ENCODE data around the gene DRAP1. TPM values are rescaled to one million over a fixed set of nuclear protein-coding genes. Genes with fewer than 3 reads are reported as not detected.

Gene DRAP1
- total RNA-seq, 1 donor from 2014 or later = 225 TPM

DNA sequence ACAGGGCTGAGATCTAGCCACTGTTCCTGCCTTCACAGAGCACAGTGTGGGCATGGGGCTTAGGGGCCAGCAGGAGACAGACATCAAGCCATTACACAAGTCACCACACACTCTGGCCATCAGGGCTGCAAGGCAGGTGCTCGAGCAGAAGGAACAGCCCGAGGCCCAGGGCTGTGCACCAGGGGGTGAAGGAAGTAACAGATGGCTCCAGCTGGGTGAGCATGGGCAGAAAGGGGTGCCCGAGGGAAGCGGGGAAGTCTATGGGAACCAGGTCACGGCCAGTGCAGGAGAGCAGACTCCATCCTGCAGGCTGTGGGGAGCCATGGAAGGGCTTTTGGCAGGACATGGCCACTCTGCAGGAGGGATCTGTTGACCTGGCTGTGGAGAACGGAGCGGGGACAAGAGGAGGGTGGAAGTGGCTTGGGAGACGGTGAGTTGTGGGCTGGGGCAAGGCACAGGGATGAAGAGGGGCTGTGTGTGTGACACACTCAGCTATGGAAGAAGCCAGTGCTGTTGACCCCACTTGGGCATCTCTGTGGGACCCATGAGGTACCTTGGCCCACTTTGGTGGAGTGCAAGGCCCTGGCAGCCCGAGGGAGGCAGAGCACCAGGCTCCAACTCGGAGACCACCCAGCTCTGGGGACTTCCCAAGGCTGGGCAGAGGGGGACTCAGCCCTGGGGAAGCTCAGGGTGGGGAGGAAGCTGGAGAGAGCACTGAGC, 4.0 kb upstream of the DRAP1 start:
- no peak overlapping the region for H3K4me3 ChIP-seq (ENCODE audit: low read depth, low read length)

DNA sequence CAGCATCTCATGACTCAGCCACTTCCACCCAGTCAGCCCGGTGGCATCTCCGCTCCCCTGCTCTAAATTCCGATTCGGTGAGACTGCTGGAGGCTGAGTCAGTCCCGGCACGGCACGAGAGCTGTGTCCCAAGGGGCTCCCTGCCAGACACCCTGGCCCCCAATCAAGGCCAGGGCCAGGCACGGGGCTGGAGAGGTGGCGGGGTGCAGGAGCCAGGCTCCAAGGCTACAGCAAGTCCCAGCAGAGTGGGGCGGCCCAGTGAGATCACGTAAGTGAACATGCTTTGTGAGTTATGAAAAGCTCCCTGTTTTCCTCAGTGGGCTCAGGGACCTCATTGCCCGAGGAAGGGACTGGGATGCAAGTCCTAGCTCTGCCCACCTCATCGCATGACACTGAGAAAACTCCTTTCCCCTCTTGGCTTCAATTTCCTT, 3.4 kb upstream of the DRAP1 start:
- TF ChIP-seq, protein P1, sequence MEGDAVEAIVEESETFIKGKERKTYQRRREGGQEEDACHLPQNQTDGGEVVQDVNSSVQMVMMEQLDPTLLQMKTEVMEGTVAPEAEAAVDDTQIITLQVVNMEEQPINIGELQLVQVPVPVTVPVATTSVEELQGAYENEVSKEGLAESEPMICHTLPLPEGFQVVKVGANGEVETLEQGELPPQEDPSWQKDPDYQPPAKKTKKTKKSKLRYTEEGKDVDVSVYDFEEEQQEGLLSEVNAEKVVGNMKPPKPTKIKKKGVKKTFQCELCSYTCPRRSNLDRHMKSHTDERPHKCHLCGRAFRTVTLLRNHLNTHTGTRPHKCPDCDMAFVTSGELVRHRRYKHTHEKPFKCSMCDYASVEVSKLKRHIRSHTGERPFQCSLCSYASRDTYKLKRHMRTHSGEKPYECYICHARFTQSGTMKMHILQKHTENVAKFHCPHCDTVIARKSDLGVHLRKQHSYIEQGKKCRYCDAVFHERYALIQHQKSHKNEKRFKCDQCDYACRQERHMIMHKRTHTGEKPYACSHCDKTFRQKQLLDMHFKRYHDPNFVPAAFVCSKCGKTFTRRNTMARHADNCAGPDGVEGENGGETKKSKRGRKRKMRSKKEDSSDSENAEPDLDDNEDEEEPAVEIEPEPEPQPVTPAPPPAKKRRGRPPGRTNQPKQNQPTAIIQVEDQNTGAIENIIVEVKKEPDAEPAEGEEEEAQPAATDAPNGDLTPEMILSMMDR (conservative IDR thresholded peaks at IDR 0.05; ENCODE audit: low read depth, low read length) = no peak
- peak; percentile 75 for DNase-seq (ENCODE audit: low read depth)
- peak overlapping the region; percentile 5 for H3K4me3 ChIP-seq (ENCODE audit: low read depth, low read length)

More for the DNA sequence above, 4.0 kb upstream of the DRAP1 start:
- no peak for DNase-seq (ENCODE audit: low read depth)
- TF ChIP-seq, protein P1 (conservative IDR thresholded peaks at IDR 0.05; ENCODE audit: low read depth, low read length) = no peak

DNA sequence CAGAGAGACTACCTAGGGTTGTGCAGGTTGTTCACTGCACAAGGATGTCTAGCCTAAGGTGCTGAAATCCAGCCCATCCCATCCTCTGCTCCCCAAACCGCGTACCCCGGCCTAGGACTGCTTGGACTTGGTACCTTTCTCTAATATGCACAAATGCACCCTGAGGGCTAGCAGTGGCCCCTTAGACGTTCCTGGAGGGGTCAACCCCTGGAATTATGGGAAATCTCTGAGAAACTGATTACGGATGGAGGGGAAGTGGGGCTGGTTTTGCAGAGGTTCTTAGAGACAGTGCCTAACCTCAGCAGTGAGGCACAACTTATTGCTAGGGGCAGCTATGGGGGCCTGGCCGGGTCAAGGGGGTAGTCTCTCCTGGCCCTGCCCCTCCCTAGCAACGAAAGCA, 2.8 kb upstream of the DRAP1 start:
- DNase-seq (ENCODE audit: low read depth) = no peak
- peak overlapping the region; percentile 5 for H3K4me3 ChIP-seq (ENCODE audit: low read depth, low read length)
- TF ChIP-seq, protein P1 (conservative IDR thresholded peaks at IDR 0.05; ENCODE audit: low read depth, low read length) = no peak

DNA sequence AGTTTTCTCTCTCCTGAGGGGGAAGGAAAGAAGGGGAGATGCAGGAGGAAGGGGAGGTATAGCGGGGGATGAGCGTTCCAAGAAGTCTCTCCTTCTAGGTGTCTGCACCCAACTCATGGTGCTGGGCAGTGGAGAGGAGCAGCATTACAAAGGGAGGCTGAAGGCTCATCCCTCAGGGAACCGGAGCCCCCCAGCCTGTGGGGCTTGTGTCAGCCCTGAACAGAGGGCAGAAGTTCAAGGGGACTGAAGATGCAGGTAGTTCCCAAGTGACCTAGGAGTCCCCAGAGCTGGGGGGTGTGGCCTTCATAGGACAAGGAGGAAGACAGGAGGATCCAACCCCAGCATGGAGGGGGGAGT, 2.2 kb upstream of the DRAP1 start:
- DNase-seq (ENCODE audit: low read depth) = no peak
- TF ChIP-seq, protein P1 (conservative IDR thresholded peaks at IDR 0.05; ENCODE audit: low read depth, low read length) = no peak
- H3K4me3 ChIP-seq (ENCODE audit: low read depth, low read length) = no peak overlapping the region

DNA sequence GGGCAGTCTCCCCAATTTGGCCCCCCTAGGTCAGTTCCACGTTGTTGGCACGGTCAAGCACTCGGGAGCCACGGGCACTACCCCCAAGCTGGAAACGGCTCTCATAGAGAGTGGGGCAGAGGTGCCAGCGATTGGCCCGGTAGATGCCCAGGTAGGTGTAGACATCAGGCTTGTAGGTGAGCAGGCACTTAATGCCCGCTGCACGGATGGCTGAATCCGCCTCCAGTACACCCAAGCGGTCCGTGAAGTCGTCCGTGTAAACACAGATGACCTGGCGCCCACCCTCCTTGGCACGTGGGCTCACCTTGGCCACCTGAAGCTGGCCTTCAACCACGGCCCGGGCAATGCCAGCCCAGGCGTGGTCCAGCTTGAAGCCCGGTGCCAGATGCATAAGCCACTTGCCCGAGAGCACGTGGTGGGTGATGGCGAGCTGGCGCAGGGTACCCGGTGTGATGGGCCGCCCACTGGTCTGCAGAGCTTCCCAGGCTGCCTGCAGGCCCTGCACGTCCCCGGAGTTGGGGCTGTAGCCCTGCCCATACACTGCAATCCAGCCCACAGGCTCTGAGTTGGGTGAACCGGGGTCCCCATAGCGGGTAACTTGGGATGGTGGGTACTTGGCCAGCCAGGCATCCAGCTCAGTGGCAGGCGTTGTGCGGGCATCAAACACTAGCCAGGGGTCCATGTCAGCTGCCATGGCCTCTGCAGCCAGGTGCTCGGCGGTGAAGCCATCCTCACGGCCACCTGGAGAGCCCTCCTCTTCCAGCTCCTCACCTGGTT, 1.6 kb upstream of the DRAP1 start:
- TF ChIP-seq, protein P1 (conservative IDR thresholded peaks at IDR 0.05; ENCODE audit: low read depth, low read length) = no peak
- peak overlapping the region; percentile 97 for H3K4me3 ChIP-seq (ENCODE audit: low read depth, low read length)
- no peak for DNase-seq (ENCODE audit: low read depth)

DNA sequence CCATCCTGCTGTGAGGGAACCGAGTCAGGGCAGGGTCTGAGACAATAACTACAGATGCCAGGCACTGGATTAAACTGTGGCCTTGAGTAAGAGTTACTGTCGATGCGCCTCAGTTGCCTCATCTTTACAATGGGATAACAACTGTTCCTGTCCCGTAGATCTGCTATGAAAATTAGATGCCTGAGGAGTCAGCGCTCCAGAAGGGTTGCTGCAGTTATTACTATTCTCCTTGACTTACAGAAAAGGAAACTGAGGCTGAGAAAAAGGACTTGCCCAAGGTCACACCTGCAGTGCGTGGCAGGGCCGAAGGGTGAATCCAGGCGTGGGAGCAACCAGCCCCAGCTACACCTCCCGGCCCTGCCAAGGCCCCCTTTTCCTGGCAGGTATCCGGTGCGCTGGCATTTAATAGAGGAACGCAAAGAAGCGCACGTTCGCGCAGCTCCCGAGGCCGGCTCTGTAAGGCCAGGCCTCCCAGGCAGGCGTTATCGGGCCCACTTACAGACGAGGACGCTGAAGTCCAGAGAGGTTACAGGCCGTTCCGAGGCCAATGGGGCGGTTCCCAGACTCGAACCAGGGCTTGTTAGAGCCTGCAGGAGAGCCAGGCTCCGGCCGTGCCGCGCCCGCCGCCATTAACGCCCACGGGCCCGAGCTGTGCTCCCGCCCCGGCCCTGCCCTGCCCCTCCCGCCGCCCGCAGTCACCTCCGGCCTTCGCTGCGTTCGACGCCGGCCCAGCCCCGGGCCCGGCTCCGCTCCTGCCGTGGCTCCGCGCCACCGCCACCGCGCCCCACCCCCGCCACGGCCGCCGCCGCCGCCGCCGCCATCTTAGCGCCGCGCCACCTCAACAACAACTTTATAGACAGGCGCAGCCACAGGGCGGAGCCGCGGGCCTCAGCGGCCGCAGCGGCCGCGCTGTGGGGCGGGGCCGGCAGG, 750 bp upstream of the DRAP1 start, which contains the start of gene C11orf68:
Gene C11orf68 (minus strand): TSS at position 852 of the 930 bp plus-strand sequence. CDS start 31 bp downstream, at position 821.
- no peak for DNase-seq (ENCODE audit: low read depth)
- TF ChIP-seq, protein P1 (conservative IDR thresholded peaks at IDR 0.05; ENCODE audit: low read depth, low read length) = no peak
- H3K4me3 ChIP-seq (ENCODE audit: low read depth, low read length) = peak within 1 kb of the TSS; percentile 97

Data from epithelial cell of proximal tubule (primary cell).